Jurkat, Clone E6-1 (cell line): ENCODE measurements around the gene ANTXR2.

Experiments used
- DNase-seq: peaks from one replicate; pipeline ENCODE4 v3.0.0-alpha.2; 2011; ENCODE audit warnings: low read depth, low spot score
- H3K4me3 ChIP-seq: 2 replicates; pipeline ENCODE4 v1.5.1; 2011; ENCODE audit warnings: mild to moderate bottlenecking, low read length, control low read depth, moderate library complexity

ANTXR2 gene

DNA sequence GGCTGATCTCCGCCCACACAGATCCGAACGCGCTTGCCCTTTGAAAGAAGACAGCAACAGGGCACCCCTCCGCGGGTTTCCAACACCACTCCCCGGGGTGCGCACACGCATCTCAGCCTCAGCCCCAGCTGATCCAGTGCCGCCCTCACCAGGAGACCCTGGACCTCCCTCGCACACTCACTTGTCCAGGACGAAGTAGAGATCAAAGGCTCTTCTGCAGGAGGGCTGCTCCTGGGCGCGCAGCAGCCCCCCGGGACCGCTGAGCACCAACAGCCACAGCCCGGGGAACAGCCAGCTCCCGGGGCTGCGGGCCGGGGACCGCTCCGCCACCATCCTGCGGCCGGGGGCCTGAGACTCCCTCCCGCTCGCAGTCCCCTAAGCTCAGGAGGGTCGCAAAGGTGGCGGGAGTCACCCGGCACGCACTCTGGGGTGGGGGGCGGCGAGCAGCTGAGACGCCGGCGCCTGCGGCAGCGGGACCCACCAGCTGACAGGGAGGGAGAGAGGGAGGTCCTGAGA lies 743 bp downstream of the ANTXR2 start:
- no peak for DNase-seq
- H3K4me3 ChIP-seq: peak overlapping the region; percentile 54

DNA sequence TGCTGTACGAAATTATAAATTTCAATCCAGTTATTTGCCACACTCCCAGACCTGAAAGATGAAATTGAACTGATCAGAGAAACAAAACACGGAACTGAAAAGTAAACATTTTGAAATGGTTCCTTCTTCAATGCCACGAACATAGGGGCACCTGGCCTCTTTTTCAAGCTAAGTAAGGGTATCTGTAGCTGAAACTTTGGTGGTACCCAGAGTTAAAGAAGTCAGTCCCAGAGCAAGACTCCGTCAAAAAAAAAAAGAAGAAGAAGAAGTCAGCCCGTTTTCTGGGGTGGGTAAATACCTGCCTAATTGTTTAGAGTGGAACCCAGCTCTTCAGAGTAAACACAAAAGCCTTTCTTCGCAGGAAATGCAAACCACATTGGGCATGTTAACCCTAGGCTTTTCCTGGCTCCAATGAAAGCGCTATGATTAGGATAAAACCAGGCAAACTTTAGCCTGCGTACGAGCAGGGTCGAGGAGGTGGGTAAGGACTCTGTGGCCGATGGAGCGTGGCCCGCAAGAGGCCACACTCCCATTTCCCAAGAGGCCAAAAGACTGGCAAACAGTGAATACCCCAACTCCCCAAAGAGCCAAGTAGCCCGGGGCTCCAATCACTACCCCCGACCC lies 1.3 kb downstream of the ANTXR2 start:
- no peak for DNase-seq
- H3K4me3 ChIP-seq: peak overlapping the region; percentile 54

DNA sequence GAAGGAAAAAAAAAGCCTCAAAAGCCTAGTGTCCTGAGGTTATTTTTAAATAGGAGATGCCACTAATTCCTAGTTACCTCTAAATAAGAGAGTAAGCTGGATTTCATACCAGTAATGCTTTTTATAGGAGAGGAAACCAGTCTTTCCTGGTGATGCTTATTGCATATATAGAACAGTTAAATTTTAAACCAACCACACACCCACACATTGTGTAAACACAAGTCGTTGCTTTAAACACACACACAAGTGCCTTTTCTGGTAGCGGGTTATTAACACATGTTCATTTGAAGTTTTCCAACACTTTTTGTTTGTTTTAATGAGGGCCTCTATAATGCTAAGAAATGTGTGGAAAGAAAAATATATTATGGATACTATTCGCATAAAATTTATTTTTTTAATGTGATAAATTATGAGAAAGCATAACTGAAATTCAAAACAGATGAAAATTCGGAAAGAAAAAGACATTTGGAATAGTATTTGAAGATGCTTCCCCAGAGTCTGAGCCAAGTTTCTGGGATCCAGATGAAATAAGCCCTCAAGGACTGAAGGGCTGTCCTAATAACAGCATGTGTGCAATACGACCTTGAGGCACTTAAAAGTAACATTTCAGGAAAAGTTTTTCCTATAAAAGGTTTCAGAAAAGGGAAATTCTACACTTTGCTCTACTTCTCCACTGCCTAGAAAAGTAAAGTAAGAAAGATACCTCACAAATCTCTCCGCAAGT lies 2.0 kb downstream of the ANTXR2 start:
- DNase-seq: no peak
- H3K4me3 ChIP-seq: no peak overlapping the region

DNA sequence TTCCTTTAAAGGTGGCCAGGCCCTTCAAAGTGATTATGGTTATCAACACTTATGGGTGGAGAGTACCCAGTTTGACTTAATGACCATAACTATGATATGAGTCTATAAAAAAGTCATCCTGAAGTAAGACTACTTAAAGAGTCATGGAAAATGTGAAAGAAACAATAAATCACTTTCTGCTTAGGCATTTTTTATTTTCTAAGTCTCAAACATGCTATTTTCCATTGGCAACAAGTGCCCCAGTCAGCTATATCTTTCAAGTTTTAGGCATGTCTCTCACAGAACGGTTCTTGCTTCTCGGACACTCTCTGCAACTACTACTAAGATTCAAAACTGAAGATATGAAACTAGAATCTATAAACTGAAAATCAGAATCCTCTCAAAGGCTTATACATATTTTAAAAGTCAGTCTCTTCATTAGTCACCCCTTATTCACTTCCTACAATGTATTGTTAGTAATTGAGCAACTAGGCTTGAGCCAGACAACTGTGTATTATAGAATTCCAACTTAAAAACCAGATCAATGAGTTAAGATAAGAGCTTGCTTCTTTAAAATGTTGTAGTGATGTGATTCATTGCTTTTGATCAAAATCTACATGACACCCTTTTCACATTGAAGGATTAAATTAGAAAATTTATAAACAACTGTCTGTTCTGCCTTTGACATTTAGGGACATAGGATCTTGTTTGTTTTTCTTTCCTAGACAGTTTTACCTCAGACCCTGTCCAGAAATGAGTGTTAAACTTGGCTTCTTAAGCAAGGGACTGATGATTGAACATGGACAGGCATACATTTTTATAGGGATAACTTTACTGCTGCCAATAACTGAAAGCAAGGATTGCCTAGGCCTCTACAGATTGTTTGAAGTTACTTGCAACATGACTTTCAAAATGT lies 2.9 kb downstream of the ANTXR2 start:
- H3K4me3 ChIP-seq: no peak overlapping the region
- DNase-seq: no peak

DNA sequence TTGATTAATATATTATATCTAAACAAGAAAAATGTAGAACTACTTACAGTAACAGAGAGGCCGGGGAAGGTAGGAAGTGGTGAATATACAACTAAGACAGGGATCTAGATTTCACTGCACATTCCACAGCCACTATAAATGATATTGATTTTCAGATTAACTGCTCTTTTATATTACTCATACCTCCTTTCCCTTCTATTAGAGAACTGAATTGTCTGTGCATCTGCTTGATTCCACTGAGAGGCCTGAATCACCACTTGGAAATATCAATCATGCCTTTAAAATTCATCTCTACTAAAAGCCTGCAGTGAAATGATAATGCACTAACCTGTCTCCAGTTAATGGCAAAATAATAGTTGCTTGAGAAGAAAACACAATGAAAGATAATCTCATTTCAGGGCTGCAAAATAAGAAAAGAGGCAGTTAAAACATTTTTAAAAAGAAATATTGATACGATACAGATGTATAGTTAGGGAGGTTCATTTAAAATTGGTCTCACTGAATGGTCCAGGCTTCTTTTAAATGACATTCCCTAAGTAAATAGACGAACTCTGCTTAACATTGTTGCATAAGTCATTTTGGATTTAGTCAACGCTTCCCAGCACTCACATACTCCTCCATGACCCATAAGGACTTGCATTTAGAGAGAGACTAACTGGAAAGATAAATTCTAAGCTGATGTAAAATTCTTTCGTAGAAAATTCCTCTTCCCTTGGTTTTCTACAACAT lies 3.8 kb downstream of the ANTXR2 start:
- DNase-seq: no peak
- no peak overlapping the region for H3K4me3 ChIP-seq

DNA sequence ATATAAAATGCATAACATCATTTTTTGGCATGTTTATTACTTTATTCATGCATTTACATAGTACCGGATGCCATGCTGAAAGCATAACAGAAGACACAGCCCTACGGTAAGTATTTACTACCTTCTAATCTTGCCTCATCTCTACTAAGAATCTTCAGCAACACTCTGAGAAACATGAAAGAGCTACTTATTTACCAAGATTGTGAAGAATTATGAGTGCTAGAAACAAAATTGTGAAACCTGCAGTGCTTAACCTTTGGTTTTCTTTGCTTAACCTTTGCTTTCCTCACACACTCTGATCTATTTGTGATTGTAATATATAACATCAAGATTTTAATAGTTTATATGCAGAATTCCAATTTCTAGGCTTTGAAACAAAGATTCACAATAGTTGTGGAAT lies 7.4 kb downstream of the ANTXR2 start:
- no peak overlapping the region for H3K4me3 ChIP-seq

DNA sequence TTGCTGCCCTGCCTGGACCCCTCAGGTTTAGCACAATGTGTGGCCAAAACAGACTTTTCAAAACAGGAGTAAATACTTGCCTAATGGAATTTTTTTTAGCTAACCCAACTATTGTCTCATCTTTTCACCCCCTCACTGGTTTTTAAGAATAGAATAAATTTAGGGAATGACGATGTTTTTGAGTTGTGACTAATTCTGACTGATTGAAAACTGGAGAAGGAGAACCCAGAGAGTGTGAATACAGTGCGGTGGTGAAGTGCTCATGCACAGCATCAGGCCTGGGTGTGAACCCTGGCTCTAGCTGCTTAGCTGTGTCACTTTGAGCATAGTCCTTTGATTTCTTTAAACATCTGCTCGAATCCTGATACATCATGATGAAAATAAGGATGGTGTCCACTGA lies 10.5 kb downstream of the ANTXR2 start:
- DNase-seq: no peak
- no peak overlapping the region for H3K4me3 ChIP-seq

More for the DNA sequence above, 7.4 kb downstream of the ANTXR2 start:
- no peak for DNase-seq

DNA sequence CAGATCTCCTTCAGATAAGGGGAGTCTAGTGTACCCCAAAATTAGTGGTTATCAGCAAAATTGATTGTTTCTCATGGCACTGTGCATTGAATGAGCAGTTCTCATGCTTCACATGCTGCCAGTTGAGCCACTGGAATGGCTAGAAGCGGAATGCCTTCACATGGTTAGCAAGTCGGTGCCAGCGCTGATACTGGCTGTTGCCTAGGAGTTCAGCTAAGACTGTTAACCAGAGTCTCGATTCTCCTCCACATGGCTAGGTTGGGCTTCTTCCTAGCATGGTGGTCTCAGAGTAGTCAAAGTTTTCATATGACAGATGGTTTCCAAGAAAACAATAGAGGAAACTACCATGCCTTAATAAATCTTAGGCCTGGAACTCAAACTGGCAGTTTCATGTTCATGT lies 12.2 kb downstream of the ANTXR2 start:
- no peak overlapping the region for H3K4me3 ChIP-seq
- no peak for DNase-seq

DNA sequence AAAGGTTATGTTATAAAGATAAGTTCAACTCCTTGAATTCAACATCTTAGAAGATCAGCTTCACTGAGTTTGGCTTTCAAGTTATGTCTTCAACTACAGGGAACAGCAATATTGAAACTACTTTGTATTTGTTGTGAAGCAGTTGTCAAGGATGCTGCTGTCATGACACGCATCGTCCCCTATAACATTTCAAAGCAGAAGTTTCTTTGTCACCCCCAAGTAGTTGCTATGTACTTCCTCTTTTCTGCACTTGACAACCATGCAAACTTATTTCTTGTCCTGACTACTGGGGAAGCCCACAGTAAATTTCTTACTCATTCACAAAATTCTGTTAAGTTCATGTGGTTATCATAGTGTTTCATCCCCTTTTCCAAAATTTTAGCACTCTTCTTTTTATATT lies 14.3 kb downstream of the ANTXR2 start:
- H3K4me3 ChIP-seq: no peak overlapping the region
- peak; percentile 22 for DNase-seq

DNA sequence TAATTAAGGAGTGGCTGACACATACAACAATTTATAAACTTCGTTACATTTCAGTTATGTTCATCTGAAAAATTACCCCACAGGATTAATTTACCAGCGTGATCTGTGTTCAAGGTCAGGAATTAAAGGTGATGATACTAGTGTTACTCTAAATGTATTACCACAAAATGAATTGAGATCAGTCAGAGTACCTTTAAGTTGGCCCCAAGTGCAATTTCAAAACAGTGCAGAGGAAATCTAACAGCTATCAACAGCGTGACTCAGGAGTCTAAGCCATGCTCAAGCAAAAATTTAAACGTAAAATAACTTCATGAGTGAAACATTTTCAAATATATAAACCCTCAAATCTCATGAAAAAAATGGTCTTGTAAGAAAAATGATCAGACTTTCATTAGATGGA lies 18.7 kb downstream of the ANTXR2 start:
- no peak for DNase-seq
- H3K4me3 ChIP-seq: no peak overlapping the region

DNA sequence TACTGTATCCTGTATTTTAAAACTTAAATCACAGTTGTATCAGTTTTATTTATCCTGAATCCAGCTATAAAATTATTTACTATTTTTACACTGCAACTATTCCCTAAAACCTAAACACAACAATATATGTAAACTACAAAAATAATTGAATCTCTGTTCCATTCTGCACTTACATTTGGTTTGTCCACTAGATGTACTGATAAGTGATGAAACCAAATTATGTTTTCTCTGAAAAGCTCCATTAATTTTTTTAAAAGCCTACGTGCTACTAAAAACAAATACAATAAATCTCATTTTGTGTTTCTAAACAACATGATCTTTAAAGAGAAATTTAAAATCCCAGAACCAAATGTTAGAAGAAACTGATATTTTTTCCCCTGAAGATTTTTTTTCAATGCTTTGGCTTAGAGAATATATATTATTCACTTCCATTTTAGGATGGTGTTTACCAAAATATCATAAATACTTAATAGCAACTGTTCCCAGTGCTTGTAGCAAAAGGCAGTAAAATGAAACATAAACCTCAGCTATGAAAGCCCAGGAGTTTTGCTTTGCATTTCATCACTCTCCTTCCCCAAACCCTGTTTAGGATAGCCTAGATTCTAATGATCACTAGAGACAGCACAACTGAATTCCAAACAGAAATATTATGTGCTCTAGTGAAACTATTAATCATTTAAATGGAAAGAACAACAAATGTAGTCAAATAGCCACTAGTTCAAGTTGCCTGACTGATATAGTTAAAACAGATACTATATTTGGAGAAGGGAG lies 19.7 kb downstream of the ANTXR2 start:
- H3K4me3 ChIP-seq: no peak overlapping the region
- DNase-seq: no peak

DNA sequence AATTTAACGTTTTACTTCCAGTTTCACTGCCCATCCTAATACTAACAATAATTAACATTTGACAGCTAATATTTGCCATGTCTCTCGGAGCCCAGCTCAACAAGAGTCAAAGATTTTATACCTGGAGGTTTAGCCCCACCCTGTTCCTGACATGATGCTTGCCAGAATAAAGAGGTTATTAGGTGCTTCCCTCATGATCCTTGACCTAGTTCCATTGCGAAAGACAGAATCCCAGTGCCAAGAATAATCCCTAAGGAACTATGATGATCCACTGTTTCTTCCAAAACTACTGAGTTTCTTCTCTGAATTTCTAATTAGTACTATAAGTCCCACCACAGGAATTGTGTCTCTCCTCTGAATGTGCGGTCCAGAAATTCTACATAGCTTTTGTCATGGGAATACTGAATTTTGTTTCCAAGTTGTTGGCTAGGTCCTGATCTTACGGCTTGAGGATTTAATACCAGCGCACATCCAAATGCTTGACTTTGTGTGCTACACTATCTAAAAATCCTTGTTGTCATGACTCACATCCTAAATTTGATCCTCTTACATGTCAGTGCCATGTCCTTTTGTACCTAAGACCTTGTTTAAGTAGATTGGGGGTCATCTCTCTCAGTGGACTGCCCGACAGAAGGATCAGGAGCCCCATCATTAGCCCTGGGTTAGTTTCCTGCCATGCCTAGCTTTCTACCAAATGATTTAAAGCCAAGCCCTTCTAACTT lies 23.1 kb downstream of the ANTXR2 start:
- no peak overlapping the region for H3K4me3 ChIP-seq
- DNase-seq: no peak

DNA sequence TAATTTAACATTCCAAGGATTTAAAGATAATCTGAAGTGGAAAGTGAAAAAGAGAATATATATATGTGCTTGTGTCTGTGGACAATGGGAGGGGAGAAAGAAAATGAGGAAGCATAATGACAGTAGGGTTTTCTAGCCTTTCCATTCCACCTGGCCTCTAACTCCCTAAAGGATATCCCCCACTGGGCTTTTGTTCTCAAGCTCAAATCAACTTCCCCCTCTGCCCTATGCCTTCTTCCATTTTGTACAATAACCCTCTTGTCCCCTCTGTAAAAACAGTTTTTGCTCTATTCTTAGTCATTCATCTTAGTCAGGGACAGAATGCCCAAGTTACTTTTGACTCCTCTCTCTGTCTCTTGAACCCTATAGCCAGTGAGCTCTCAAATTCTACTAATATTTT lies 23.6 kb downstream of the ANTXR2 start:
- no peak overlapping the region for H3K4me3 ChIP-seq
- DNase-seq: no peak

DNA sequence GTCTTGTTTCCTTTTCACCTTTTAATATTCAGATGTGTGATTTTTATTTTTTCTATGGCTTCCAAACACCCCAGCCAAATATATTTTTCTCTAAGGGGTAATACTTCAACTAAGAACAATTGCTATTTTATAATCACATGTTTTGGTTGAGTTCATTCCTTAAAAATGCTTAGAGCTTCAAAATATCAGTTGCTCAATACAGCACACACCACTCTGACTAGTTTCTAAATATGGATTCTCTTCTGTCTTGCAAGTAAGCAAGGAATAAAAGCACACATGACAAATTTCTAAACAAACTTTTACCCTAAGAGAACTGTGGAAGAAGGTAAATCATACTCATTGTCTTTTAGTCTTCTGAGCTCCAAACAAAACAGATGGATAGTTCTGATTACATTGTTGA lies 27.2 kb downstream of the ANTXR2 start:
- no peak overlapping the region for H3K4me3 ChIP-seq
- DNase-seq: no peak

DNA sequence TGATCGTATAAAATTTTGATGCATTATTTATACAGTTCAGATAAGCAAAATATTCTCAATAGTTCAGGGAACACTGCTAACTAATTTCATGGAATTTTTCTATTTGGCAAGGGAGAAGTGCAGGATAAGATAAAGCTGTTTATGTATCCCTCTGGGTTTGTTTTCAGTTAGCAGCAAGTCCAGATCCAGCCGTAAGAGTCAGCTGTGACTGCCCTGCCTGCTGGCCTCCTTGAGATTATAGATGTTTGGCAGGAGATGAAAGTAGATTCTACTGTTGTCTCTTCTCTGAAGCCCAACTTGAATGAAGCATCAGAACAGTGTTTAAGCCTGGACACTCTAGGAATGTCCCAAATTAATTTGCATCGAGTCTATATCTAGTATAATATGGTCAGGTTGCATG lies 29.5 kb downstream of the ANTXR2 start:
- H3K4me3 ChIP-seq: no peak overlapping the region
- no peak for DNase-seq

DNA sequence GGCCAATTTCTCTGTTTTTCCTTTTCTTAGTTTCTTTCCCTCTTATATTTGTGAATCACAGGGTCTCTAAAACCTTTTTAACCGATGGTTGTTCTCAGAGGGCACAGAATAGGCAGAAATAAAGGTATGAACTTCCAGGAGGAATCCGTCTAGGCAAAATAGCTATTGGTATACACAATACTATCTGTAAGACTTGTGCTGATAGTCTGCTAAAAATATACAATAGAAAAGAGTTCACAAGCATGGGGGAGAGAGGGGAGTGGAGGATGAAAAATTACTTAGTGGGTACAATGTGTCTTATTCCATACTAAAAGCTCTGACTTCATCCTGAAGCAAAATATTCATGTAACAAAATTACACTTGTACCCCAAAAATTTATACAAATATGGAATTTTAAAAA lies 30.2 kb downstream of the ANTXR2 start:
- no peak overlapping the region for H3K4me3 ChIP-seq
- DNase-seq: no peak

DNA sequence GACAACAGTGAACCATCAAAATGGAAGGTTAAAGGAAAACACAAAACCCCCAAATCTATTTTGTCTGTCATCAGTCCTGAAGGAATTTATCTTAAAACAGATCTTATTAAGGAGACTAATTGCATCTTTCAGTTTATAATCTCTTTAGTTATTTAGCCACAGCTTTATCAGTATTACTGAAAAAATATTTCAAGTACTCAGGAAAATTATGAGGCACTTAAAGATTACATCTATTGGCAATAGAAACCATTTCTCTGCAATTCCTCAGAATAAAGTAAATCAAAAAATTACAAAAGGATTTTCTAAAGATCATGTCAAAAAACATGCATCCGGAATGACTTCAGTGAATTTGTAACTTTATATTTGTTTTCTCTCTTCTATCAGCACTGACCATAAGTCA lies 35.2 kb downstream of the ANTXR2 start:
- no peak for DNase-seq

More for the DNA sequence above, 35.2 kb downstream of the ANTXR2 start:
- no peak overlapping the region for H3K4me3 ChIP-seq
